Neural progenitor cell (in vitro differentiated cells): ENCODE data around the gene INVS. TPM values are rescaled to one million over a fixed set of nuclear protein-coding genes. Genes with fewer than 3 reads are reported as not detected.

Source experiments
- DNase-seq: peaks from one replicate; pipeline ENCODE4 v3.0.0-alpha.2; 2016; ENCODE audit warnings: low spot score
- H2AFZ ChIP-seq: fragments of 200-600 bp; sonication (generic); replicated peaks from 2 replicates; pipeline ENCODE4 v1.6.1; 2016; ENCODE audit warnings: antibody characterized with exemption
- H3F3A ChIP-seq: fragments of 200-600 bp; sonication (generic); 2 replicates; pipeline ENCODE4 v1.6.1; 2016; ENCODE audit warnings: antibody characterized with exemption, low read depth
- H3K27ac ChIP-seq: fragments of 200-600 bp; sonication (generic); 2 replicates; pipeline ENCODE4 v1.5.1; 2016; ENCODE audit warnings: mild to moderate bottlenecking
- H3K27me3 ChIP-seq: fragments of 200-600 bp; sonication (generic); 2 replicates; pipeline ENCODE4 v1.6.1; 2016; ENCODE audit warnings: mild to moderate bottlenecking, moderate library complexity
- H3K36me3 ChIP-seq: fragments of 200-600 bp; sonication (generic); 2 replicates; pipeline ENCODE4 v1.5.1; 2016
- H3K4me1 ChIP-seq: fragments of 200-600 bp; sonication (generic); 2 replicates; pipeline ENCODE4 v1.6.1; 2016; ENCODE audit warnings: mixed run types
- H3K4me2 ChIP-seq: fragments of 200-600 bp; sonication (generic); 2 replicates; pipeline ENCODE4 v1.6.1; 2016
- H3K4me3 ChIP-seq: fragments of 200-600 bp; sonication (generic); 2 replicates; pipeline ENCODE4 v1.5.1; 2016
- H3K79me2 ChIP-seq: fragments of 200-600 bp; sonication (generic); 2 replicates; pipeline ENCODE4 v1.6.1; 2016; ENCODE audit warnings: low read depth
- H3K9ac ChIP-seq: fragments of 200-600 bp; sonication (generic); 2 replicates; pipeline ENCODE4 v1.6.1; 2016
- H3K9me3 ChIP-seq: fragments of 200-600 bp; sonication (generic); 2 replicates; pipeline ENCODE4 v1.5.1; 2016; ENCODE audit warnings: low read depth
- H4K20me1 ChIP-seq: fragments of 200-600 bp; sonication (generic); 2 replicates; pipeline ENCODE4 v1.6.1; 2016; ENCODE audit warnings: low read depth
- H3K27ac Mint-ChIP-seq: 3 replicates; pipeline ENCODE4 v1.8.0; 2021; ENCODE audit warnings: mixed read lengths
- H3K27me3 Mint-ChIP-seq: 2 replicates; pipeline ENCODE4 v1.8.0; 2022; ENCODE audit warnings: low read depth, mild to moderate bottlenecking, inconsistent platforms, moderate library complexity, mixed read lengths; ENCODE audit not compliant: insufficient read depth
- H3K36me3 Mint-ChIP-seq: 3 replicates; pipeline ENCODE4 v1.8.0; 2021; ENCODE audit warnings: mixed read lengths
- H3K4me1 Mint-ChIP-seq: 3 replicates; pipeline ENCODE4 v1.8.0; 2021; ENCODE audit warnings: mixed read lengths
- H3K4me3 Mint-ChIP-seq: 3 replicates; pipeline ENCODE4 v1.8.0; 2021; ENCODE audit warnings: mild to moderate bottlenecking, moderate library complexity, mixed read lengths
- H3K9me3 Mint-ChIP-seq: 3 replicates; pipeline ENCODE4 v1.8.0; 2020; ENCODE audit warnings: mixed read lengths
- EZH2 ChIP-seq: fragments of 200-600 bp; sonication (generic); IDR thresholded peaks from 2 replicates; pipeline ENCODE4 v1.6.1; 2017; ENCODE audit warnings: antibody characterized with exemption, mild to moderate bottlenecking, moderate library complexity
- EZH2phosphoT487 ChIP-seq: fragments of 200-600 bp; sonication (generic); IDR thresholded peaks from 2 replicates; pipeline ENCODE4 v1.6.1; 2017; ENCODE audit warnings: antibody characterized with exemption
- total RNA-seq: library from RNA; depleted of rRNA; stranded (reverse); fragments of >200 nt; gene quantifications from 2 replicates; pipeline ENCODE4 v1.2.3, GENCODE V29; 2015; ENCODE audit warnings: low replicate concordance
- TF ChIP-seq, protein P1 (sequence below): fragments of 200-600 bp; sonication (generic); IDR thresholded peaks from 2 replicates; pipeline ENCODE4 v1.5.1; 2017; ENCODE audit warnings: antibody characterized with exemption, mild to moderate bottlenecking

INVS gene
- total RNA-seq, 1 donor from 2014 or later, result 29.2 TPM

GRCh38 chr9:100277166-100277979, 178.3 kb downstream of the INVS start:
- Histone ChIP-seq H3K4me2 (no peak overlapping the region), H3K79me2 (no peaks in the 10 kb centered on the region), H3K27ac (no peak overlapping the region), H3K27me3 (no peaks in the 10 kb centered on the region), H3K4me1 (no peaks in the 10 kb centered on the region), H3K4me3 (no peak overlapping the region), H3F3A (no peaks in the 10 kb centered on the region), H3K9ac (no peak overlapping the region), H2AFZ (no peak overlapping the region), H3K36me3 (no peaks in the 10 kb centered on the region), H4K20me1 (no peaks in the 10 kb centered on the region), H3K9me3 (no peaks in the 10 kb centered on the region)
- TF ChIP-seq EZH2 (no peak), EZH2phosphoT487 (no peak)
- TF ChIP-seq, protein P1, sequence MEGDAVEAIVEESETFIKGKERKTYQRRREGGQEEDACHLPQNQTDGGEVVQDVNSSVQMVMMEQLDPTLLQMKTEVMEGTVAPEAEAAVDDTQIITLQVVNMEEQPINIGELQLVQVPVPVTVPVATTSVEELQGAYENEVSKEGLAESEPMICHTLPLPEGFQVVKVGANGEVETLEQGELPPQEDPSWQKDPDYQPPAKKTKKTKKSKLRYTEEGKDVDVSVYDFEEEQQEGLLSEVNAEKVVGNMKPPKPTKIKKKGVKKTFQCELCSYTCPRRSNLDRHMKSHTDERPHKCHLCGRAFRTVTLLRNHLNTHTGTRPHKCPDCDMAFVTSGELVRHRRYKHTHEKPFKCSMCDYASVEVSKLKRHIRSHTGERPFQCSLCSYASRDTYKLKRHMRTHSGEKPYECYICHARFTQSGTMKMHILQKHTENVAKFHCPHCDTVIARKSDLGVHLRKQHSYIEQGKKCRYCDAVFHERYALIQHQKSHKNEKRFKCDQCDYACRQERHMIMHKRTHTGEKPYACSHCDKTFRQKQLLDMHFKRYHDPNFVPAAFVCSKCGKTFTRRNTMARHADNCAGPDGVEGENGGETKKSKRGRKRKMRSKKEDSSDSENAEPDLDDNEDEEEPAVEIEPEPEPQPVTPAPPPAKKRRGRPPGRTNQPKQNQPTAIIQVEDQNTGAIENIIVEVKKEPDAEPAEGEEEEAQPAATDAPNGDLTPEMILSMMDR, result no peak
- H3K27ac Mint-ChIP-seq, result no peak overlapping the region
- H3K4me3 Mint-ChIP-seq, result no peak overlapping the region
- no peak for DNase-seq
- H3K36me3 Mint-ChIP-seq, result peaks cover 23% of the 10 kb centered on the region
- no peaks in the 10 kb centered on the region for H3K27me3 Mint-ChIP-seq
- H3K4me1 Mint-ChIP-seq, result peaks cover 4% of the 10 kb centered on the region
- no peaks in the 10 kb centered on the region for H3K9me3 Mint-ChIP-seq

DNA sequence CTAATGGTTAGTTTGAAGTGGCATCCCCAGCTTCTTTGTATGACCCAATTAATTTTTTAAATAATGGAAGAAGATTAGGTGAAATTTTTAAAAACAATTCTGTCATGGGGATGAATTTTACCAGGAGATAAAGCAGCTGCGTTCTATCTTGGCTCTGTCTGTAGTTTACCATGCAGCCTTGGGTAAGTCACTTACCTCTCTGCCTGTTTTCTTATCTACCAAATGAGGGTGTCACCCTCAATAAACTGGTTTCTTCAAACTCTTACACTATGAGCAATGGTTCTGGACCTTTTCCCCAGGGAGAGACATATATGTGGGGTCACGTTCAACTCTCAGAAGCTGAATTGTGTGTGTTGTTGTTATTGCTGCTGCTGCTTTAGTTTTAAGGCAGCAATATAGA, 182.0 kb downstream of the INVS start:
- no peak for DNase-seq
- Mint-ChIP-seq H3K9me3 (peaks cover 8% of the 10 kb centered on the region), H3K4me1 (peaks cover 4% of the 10 kb centered on the region), H3K4me3 (no peak overlapping the region), H3K36me3 (peaks cover 44% of the 10 kb centered on the region), H3K27me3 (no peaks in the 10 kb centered on the region), H3K27ac (no peak overlapping the region)
- no peak for TF ChIP-seq EZH2
- no peak for TF ChIP-seq EZH2phosphoT487
- TF ChIP-seq, protein P1, result no peak
- H4K20me1 ChIP-seq, result no peaks in the 10 kb centered on the region
- peaks cover 10% of the 10 kb centered on the region for H3K36me3 ChIP-seq
- no peaks in the 10 kb centered on the region for H3F3A ChIP-seq
- H3K9me3 ChIP-seq, result no peaks in the 10 kb centered on the region
- no peaks in the 10 kb centered on the region for H3K4me1 ChIP-seq
- H3K27ac ChIP-seq, result no peak overlapping the region
- H3K4me3 ChIP-seq, result no peak overlapping the region
- no peak overlapping the region for H3K4me2 ChIP-seq
- no peaks in the 10 kb centered on the region for H3K27me3 ChIP-seq
- no peak overlapping the region for H2AFZ ChIP-seq
- no peak overlapping the region for H3K9ac ChIP-seq
- H3K79me2 ChIP-seq, result no peaks in the 10 kb centered on the region

DNA sequence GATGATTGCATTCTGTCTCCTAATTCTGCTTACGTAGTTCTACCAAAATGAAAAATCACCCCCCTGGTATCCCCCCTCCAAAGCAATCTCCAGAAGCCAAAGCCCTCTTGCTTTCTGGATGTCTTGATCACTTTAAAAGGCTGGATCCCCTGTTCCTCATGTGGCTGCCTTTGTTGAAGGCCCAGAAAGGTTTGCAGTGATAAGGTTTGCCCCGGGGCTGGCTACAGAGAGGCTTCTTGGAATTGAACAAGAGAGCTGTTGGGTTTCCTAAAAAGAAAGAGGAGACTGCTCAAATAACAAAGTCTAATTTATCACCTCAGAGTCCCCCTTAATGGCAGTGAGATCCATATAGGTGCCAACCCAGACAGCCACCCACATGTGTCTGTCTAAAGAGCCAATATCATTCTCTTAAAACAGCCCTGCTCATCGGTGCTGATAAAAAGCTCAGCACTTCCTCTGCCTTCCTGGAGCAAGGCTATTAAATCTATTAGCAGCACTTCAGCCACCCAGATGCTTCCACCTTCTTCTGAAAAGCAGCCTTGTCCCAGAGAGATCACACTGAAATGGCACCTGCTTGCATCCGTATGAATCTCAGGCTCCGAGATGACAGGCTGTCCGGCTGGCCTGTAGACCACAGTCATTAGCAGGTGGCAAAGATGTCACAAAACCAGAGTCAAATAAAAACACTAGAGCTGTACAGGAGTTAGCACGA, 182.8 kb downstream of the INVS start:
- no peak for DNase-seq
- Histone ChIP-seq H3K79me2 (no peaks in the 10 kb centered on the region), H3K9ac (no peak overlapping the region), H3K27me3 (no peaks in the 10 kb centered on the region), H3K4me1 (no peaks in the 10 kb centered on the region), H3K9me3 (no peaks in the 10 kb centered on the region), H3K36me3 (peaks cover 12% of the 10 kb centered on the region), H2AFZ (no peak overlapping the region), H3F3A (no peaks in the 10 kb centered on the region), H3K4me2 (no peak overlapping the region), H3K4me3 (no peak overlapping the region), H4K20me1 (no peaks in the 10 kb centered on the region), H3K27ac (no peak overlapping the region)
- Mint-ChIP-seq H3K4me3 (no peak overlapping the region), H3K36me3 (peaks cover 44% of the 10 kb centered on the region), H3K27me3 (no peaks in the 10 kb centered on the region), H3K27ac (no peak overlapping the region), H3K9me3 (peaks cover 11% of the 10 kb centered on the region), H3K4me1 (peaks cover 4% of the 10 kb centered on the region)
- TF ChIP-seq EZH2phosphoT487 (no peak), EZH2 (no peak)
- TF ChIP-seq, protein P1, result no peak
